ENCODE results near the gene CALHM2. TPM values are rescaled to one million over a fixed set of nuclear protein-coding genes. Genes with fewer than 3 reads are reported as not detected.

The CALHM2 gene
- total and polyA plus RNA-seq, 4 donors, result 11.7 to 43.2 (median 25.0) TPM

DNA sequence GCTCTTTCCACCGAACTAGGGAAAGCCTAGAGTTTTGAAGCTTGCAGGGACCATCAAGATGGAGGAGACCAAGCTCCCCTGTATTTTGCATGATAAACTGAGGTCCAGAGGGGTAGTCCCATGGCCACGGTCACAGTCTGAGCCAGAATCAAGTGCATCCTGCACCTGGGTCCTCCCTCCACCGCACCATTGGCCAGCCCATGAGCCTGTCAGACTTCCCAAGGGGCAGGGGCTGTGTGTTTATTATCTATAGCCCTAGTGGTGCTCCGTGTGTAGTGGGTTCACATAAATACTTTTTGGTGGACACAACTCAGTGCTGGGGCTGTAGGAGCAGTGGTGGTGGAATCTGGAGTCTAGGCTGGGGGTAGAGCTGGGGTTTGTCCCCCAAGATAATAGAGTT, 23.3 kb upstream of the CALHM2 start:
- Histone ChIP-seq H3K4me1 (ENCODE audit: control insufficient read depth in 5 of 5, insufficient read depth in 5 of 5, low read length in 5 of 5) (no peaks in the 10 kb centered on the region), H3K4me3 (no peak overlapping the region), H3K36me3 (ENCODE audit: control insufficient read depth in 4 of 4, insufficient read depth in 4 of 4, low read length in 4 of 4) (no peaks in the 10 kb centered on the region), H3K27me3 (ENCODE audit: control insufficient read depth in 3 of 3, insufficient read depth in 3 of 3, low read length in 2 of 3) (no peaks in the 10 kb centered on the region), H3K9ac (ENCODE audit: insufficient read depth in 1 of 2, low read length in 2 of 2) (no peak overlapping the region), H3K9me3 (ENCODE audit: control insufficient read depth in 4 of 4, insufficient read depth in 3 of 4, low read length in 3 of 4) (no peaks in the 10 kb centered on the region), H3K27ac (ENCODE audit: low read depth in 1 of 2, low read length in 1 of 2) (no peak overlapping the region)
- TF ChIP-seq, protein P1, sequence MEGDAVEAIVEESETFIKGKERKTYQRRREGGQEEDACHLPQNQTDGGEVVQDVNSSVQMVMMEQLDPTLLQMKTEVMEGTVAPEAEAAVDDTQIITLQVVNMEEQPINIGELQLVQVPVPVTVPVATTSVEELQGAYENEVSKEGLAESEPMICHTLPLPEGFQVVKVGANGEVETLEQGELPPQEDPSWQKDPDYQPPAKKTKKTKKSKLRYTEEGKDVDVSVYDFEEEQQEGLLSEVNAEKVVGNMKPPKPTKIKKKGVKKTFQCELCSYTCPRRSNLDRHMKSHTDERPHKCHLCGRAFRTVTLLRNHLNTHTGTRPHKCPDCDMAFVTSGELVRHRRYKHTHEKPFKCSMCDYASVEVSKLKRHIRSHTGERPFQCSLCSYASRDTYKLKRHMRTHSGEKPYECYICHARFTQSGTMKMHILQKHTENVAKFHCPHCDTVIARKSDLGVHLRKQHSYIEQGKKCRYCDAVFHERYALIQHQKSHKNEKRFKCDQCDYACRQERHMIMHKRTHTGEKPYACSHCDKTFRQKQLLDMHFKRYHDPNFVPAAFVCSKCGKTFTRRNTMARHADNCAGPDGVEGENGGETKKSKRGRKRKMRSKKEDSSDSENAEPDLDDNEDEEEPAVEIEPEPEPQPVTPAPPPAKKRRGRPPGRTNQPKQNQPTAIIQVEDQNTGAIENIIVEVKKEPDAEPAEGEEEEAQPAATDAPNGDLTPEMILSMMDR (IDR thresholded peaks at IDR 0.05; ENCODE audit: control extremely low read depth, extremely low read depth), result no peak
- DNase-seq, result no peak
- ATAC-seq (ENCODE audit: insufficient read depth, low FRiP score), result no peak
- WGBS, 2 donors, result 80 to 88% methylated on average over 4 of the region's 4 CpGs

DNA sequence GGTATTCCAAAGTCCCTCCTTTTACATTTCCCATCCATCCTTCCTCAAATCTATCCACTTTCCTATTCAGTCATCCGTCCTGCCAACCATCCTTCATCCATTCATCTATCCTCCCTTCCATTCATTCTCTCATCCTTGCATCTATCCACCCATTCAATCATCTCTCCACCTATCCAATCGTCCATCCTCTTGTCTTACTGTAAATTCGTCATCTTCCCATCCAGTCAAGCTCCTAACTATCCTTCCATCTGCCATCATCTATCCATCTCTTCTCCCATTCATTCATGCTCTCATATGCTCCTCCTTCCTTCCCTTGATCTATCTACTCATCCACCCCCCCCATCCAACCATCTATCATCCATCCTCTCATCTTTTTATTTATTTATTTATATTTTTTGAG, 21.9 kb upstream of the CALHM2 start:
- H3K4me1 ChIP-seq (ENCODE audit: control insufficient read depth in 5 of 5, insufficient read depth in 5 of 5, low read length in 5 of 5), result no peaks in the 10 kb centered on the region
- no peak overlapping the region for H3K4me3 ChIP-seq
- no peak overlapping the region for H3K9ac ChIP-seq (ENCODE audit: insufficient read depth in 1 of 2, low read length in 2 of 2)
- H3K27ac ChIP-seq (ENCODE audit: low read depth in 1 of 2, low read length in 1 of 2), result no peak overlapping the region
- DNase-seq, result no peak
- WGBS, 2 donors, result 91 to 95% methylated on average over 3 of the region's 3 CpGs
- no peaks in the 10 kb centered on the region for H3K27me3 ChIP-seq (ENCODE audit: control insufficient read depth in 3 of 3, insufficient read depth in 3 of 3, low read length in 2 of 3)
- TF ChIP-seq, protein P1 (IDR thresholded peaks at IDR 0.05; ENCODE audit: control extremely low read depth, extremely low read depth), result no peak
- H3K36me3 ChIP-seq (ENCODE audit: control insufficient read depth in 4 of 4, insufficient read depth in 4 of 4, low read length in 4 of 4), result no peaks in the 10 kb centered on the region
- H3K9me3 ChIP-seq (ENCODE audit: control insufficient read depth in 4 of 4, insufficient read depth in 3 of 4, low read length in 3 of 4), result no peaks in the 10 kb centered on the region
- ATAC-seq (ENCODE audit: insufficient read depth, low FRiP score), result no peak

DNA sequence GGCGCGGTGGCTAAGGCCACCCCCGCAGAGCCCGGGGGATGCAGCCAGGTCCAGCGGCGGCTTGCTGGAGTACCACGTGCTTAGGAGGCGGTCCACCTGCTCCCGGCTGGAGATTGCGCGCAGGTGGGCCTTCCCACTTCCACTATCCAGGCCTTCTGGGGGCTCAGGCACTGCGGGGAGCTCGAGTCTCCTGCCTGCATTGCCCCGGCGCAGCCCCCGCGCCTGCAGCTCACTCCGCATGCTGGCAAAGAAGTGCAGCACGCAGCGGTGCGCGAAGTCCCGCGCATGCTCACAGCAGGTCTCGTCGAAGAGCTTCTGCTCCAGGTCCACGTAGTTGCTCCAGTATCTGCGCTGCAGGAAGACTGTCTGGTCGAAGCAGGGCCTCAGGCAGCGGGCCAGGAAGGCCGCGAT, 21.1 kb upstream of the CALHM2 start:
- H3K4me3 ChIP-seq, result no peak overlapping the region
- H3K9me3 ChIP-seq (ENCODE audit: control insufficient read depth in 4 of 4, insufficient read depth in 3 of 4, low read length in 3 of 4), result no peaks in the 10 kb centered on the region
- ATAC-seq (ENCODE audit: insufficient read depth, low FRiP score), result no peak
- 72 to 90% methylated on average over 32 of the region's 32 CpGs for WGBS, 2 donors
- DNase-seq, result peak in 1 of 3 donors; percentile 13
- H3K36me3 ChIP-seq (ENCODE audit: control insufficient read depth in 4 of 4, insufficient read depth in 4 of 4, low read length in 4 of 4), result no peaks in the 10 kb centered on the region
- H3K4me1 ChIP-seq (ENCODE audit: control insufficient read depth in 5 of 5, insufficient read depth in 5 of 5, low read length in 5 of 5), result no peaks in the 10 kb centered on the region
- H3K27ac ChIP-seq (ENCODE audit: low read depth in 1 of 2, low read length in 1 of 2), result no peak overlapping the region
- no peak overlapping the region for H3K9ac ChIP-seq (ENCODE audit: insufficient read depth in 1 of 2, low read length in 2 of 2)
- TF ChIP-seq, protein P1 (IDR thresholded peaks at IDR 0.05; ENCODE audit: control extremely low read depth, extremely low read depth), result no peak
- H3K27me3 ChIP-seq (ENCODE audit: control insufficient read depth in 3 of 3, insufficient read depth in 3 of 3, low read length in 2 of 3), result no peaks in the 10 kb centered on the region

DNA sequence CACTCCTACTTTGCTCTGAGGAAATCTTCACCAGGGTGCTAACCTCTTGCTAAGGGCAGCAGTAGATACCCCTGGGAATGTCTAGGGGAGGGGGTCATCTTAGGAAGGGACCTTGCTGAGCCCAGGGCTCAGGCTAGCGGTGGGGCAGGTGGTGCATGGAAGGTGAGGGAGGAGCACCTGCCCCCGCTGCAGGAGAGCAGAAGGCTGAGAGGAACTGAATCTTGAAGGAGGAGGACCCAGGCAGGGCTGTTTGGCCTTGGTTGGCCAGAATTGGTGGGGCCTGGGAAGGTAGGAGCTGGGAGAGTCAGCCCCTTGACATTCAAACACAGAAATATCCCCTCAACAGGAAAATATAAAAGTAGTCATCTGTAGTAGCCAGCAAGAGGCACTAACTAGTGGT, 19.8 kb upstream of the CALHM2 start:
- Histone ChIP-seq H3K4me1 (ENCODE audit: control insufficient read depth in 5 of 5, insufficient read depth in 5 of 5, low read length in 5 of 5) (no peaks in the 10 kb centered on the region), H3K4me3 (no peak overlapping the region), H3K9me3 (ENCODE audit: control insufficient read depth in 4 of 4, insufficient read depth in 3 of 4, low read length in 3 of 4) (no peaks in the 10 kb centered on the region), H3K27me3 (ENCODE audit: control insufficient read depth in 3 of 3, insufficient read depth in 3 of 3, low read length in 2 of 3) (no peaks in the 10 kb centered on the region), H3K9ac (ENCODE audit: insufficient read depth in 1 of 2, low read length in 2 of 2) (no peak overlapping the region), H3K36me3 (ENCODE audit: control insufficient read depth in 4 of 4, insufficient read depth in 4 of 4, low read length in 4 of 4) (no peaks in the 10 kb centered on the region), H3K27ac (ENCODE audit: low read depth in 1 of 2, low read length in 1 of 2) (peak overlapping the region in 1 of 2 donors; percentile 52)
- DNase-seq, result no peak
- ATAC-seq (ENCODE audit: insufficient read depth, low FRiP score), result no peak
- TF ChIP-seq, protein P1 (IDR thresholded peaks at IDR 0.05; ENCODE audit: control extremely low read depth, extremely low read depth), result no peak
- WGBS, 2 donors, result 69 to 82% methylated on average over 2 of the region's 2 CpGs
